ENCODE measurements around the gene SLC25A23.
A peak's percentile ranks its signal among the peaks of the same experiment; 100 is the strongest.

Gene SLC25A23

DNA sequence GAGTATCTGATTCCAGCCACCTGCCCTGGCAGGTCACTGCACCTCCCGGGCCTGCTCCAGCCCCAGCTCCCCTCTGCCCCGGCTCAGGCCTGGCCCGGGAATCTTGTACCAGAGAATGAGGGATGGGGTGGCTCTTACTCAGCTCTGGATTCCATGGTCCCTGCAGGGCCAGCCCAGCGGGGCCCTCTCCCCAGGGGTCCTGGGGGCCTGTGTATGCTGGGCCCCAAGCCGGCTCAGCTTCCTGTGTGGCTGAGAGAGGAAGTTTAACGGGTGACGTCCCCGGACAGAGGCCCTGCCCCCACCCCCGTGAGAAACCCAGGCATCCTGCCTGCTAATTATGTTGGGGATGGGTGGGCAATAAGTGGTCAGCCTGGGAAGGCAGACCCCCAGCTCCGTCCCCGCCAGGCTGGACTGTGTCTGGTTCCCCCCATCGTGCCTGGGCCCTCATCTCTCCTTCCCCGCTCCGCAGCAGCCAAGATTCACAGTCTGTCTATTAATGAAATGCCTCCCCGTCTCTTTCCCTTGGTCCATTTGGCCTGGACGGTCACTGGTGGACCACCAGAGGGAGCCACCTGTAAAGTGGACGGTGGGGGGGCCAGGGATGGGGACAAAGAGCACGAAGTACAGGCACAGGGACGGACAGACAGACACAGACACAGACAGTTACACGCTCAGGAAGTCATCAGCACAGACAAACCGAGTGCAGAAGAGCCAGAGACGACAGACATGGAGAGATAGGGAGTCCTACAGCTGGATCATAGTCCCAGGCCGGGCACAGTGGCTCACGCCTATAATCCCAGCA is 22.1 kb upstream of the SLC25A23 start, which contains the start of gene DENND1C:
Gene DENND1C, minus strand, starts transcription at position 247 of the 802 bp plus-strand sequence. Its CDS starts 92 bp downstream, at position 155.
- no peak for DNase-seq (ENCODE audit: low read depth)

DNA sequence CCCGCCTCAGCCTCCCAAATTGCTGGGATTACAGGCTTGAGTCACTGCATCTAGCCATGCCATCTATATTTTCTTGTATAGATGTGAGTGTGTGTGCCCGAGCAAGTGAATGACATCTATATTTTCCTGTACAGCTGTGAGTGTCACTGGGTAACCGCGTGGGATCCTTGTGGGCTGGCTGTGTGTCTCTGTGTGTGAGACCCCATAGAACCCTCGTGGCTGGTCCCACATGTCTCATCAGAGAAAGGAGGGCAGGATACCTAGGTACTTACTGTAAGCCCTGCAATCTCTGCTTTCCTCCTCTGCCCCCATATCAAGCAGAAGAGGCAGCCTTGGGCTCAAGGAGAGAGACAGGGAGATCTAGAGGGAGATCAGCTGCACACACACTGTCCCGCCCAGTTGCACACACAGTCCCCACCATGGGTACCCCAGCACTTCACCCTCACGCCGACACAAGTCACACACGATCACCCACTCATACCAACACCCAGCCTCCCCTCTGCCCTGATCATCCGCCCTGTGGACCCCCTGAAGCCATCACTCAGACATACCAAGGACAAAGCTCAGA is 21.3 kb upstream of the SLC25A23 start:
- DNase-seq (ENCODE audit: low read depth) = no peak

DNA sequence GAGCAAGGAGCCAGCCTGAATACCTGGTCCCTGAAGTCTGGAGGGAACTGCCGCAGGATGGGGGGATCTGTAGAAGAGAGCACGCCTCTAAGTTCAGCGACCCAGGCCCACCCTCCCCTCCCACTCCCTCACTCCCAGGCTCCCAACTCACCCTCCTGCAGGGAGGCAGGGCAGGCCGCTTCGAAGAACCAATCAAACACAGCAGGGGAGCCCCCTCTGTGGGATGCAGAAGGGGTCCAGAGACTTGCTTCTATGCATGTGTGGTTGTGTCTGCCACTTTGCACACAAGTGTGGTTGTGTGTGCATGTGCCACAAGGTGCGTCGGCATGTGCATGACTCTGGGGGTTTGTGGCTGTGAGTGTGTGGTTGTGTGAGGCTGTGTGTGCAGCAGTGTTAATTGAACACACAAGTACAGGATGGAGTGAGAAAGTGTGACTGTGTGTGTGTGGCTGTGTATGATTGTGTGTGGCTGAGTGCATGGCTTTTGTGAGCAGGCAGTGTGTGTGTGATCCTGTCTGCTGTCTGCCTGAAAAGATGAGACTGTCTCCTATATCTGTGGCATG is 20.3 kb upstream of the SLC25A23 start:
- no peak for DNase-seq (ENCODE audit: low read depth)

DNA sequence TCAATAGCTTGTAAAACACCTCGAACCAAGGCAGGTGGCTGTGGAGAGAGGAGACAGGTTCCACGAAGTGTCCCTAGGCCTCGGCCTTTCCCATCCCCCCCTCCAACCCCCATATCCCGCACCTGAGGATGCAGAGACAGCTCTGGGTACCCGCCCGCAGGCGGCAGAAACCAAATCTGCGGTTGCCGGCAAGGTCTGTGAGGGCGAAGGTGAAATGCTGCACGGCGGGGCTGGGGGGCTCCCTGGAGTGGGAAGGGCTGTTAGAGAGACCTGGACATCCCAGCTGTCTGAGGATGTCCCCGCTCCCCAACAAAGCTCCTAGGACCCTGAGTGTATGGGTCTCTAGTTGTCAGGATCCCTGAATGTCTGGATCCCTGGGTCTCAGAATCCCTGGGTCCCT is 19.2 kb upstream of the SLC25A23 start:
- DNase-seq (ENCODE audit: low read depth) = no peak

DNA sequence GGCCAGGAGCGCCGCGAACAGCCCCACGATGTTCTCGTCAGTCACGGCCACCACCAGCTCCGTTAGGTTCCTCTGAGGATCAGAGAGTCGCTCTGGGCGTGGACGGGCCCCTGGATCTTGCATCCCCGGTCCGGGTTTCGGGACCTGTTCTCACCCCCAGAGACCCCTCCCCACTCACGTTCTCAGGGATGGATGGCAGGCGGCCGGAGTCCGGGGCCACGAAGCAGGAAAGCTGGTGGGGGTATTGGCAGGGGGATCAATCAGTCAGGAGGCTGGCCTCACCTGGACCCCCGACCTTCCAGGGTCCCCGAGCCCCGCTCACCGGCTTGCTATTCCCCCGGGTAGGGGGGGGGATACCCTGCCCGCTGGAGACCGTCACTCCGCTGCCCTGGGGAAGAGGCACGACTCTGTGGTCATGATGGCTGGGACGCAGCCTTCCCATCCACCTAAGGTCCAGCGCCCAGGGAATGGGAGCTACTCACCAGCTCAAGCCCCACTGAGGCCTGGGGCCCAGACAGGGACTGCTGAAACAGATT is 17.4 kb upstream of the SLC25A23 start:
- no peak for DNase-seq (ENCODE audit: low read depth)

- DNase-seq (ENCODE audit: low read depth) = no peak
Observed at GRCh38 chr19:6476155-6476895, 16.7 kb upstream of the SLC25A23 start.

GRCh38 chr19:6475321-6476108 is 15.9 kb upstream of the SLC25A23 start:
- no peak for DNase-seq (ENCODE audit: low read depth)

DNA sequence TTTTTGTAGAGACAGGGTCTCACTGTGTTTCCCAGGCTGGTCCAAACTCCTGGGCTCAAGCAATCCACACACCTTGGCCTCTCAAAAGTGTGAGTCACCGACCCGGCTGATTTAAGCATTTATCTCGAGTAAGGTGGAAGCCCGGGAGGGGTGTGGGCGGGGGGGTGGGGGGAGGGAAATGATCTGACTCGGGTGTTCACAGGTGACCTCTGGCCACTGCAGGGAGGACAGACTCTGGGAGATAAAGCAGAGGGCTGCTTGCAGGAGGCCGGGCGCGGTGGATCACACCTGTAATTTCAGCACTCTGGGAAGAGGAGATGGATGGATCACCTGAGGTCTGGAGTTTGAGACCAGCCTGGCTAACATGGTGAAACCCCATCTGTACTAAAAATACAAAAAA is 14.1 kb upstream of the SLC25A23 start:
- no peak for DNase-seq (ENCODE audit: low read depth)

GRCh38 chr19:6472713-6473112 is 13.1 kb upstream of the SLC25A23 start:
- DNase-seq (ENCODE audit: low read depth) = no peak

DNA sequence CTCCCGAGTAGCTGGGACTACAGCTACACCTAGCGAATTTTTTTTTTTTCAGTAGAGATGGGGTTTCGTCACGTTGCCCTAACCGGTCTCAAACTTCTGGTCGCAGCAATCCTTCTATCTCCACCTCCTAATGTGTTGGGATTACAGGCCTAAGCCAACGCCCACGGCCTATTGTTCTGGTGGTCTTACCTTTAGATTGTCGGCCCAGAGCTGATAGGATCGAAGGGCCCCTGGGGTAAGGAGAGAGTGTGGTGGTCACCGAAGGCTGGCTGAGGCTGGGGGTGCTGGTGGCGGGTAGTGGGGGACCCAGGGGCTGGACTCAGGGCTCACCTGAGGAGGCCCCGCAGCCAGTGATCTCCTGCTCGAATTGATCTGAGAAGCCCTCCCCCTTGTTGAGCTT is 11.5 kb upstream of the SLC25A23 start:
- DNase-seq (ENCODE audit: low read depth) = no peak

GRCh38 chr19:6470173-6470572 is 10.6 kb upstream of the SLC25A23 start:
- DNase-seq (ENCODE audit: low read depth) = no peak

DNA sequence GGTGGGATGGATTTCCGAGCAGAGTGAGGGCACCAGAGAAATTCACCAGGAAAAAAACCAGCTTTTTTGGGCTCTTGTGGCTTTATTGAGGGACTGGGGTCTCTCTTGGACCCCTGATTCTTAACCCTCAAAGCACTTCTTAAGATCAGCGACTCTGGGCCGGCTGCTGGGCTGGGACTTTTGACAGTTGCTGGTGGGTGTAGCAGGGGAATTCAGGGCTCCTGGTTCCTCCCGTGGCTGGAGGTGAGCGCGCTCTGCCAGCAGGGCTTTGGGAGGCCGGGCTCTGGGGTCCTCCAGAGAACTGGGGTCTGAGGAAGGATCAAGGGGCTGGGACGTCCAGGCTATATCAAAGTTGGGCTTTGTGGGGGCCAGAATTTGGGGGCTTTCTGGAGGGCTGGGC is 7.8 kb upstream of the SLC25A23 start:
- DNase-seq (ENCODE audit: low read depth) = no peak

DNA sequence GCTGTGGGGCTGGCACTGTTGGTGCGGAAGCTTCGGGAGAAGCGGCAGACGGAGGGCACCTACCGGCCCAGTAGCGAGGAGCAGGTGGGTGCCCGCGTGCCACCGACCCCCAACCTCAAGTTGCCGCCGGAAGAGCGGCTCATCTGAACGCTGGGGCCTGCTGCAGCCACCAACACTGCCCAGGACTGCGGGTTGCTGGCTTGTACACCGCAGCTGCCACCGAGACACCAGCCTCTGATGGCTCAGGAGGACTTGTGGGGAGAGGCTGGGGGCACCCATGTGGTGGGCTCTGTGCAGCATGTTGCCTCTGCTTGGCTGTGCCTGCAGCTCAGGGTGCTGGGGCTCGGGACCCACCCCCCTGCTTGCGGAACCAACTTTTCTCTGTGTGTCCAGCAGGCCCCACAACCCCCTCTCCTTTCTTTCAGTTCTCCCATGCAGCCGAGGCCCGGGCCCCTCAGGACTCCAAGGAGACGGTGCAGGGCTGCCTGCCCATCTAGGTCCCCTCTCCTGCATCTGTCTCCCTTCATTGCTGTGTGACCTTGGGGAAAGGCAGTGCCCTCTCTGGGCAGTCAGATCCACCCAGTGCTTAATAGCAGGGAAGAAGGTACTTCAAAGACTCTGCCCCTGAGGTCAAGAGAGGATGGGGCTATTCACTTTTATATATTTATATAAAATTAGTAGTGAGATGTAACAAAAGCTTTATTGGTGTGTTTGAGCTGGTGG is 7.1 kb upstream of the SLC25A23 start:
- no peak for DNase-seq (ENCODE audit: low read depth)

DNA sequence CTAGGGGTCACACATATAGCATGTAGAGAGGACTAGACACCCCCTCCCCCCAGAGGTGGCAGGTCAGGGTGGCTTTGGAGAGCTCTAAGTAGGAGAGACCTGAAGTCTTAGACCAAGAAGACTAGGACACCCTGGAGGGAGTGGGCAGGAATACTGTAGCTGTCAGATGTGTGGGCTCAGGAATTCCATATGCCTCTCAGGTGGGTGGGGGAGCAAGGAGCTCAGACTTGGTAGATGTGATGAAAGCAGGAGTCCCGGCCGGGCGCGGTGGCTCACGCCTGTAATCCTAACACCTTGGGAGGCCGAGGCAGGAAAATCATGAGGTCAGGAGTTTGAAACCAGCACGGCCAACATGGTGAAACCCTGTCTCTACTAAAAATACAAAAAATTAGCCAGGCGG is 6.1 kb upstream of the SLC25A23 start:
- no peak for DNase-seq (ENCODE audit: low read depth)

- DNase-seq (ENCODE audit: low read depth) = no peak
Observed at GRCh38 chr19:6465006-6465405, 5.4 kb upstream of the SLC25A23 start.

- DNase-seq (ENCODE audit: low read depth) = no peak
Observed at GRCh38 chr19:6464070-6464873, 4.7 kb upstream of the SLC25A23 start, which contains the start of gene CRB3. TSS of gene CRB3 (plus strand) at chr19:6464271. CDS start at chr19:6464702, 431 bp downstream.

- peak; percentile 99 for DNase-seq (ENCODE audit: low read depth)
Observed at GRCh38 chr19:6460099-6460884, 700 bp upstream of the SLC25A23 start.

GRCh38 chr19:6458695-6459261 is 814 bp downstream of the SLC25A23 start:
- DNase-seq (ENCODE audit: low read depth) = no peak
